Kidney epithelial cell (primary cell): ENCODE data around the gene MGME1. TPM values are rescaled to one million over a fixed set of nuclear protein-coding genes. Genes with fewer than 3 reads are reported as not detected.

ENCODE experiments used
- DNase-seq: peaks from one replicate; pipeline ENCODE4 v3.0.0-alpha.2; 2010; ENCODE audit warnings: low read depth
- H3K27me3 ChIP-seq: 2 replicates; pipeline ENCODE4 v1.6.0; 2011; ENCODE audit warnings: low read length; ENCODE audit not compliant: control insufficient read depth, insufficient read depth
- H3K36me3 ChIP-seq: 2 replicates; pipeline ENCODE4 v1.5.1; 2011; ENCODE audit warnings: low read length; ENCODE audit not compliant: control insufficient read depth, insufficient read depth
- H3K4me3 ChIP-seq: 2 replicates; pipeline ENCODE4 v1.5.1; 2011; ENCODE audit warnings: low read depth, mild to moderate bottlenecking, control low read depth, low read length
- total RNA-seq: library from RNA; depleted of rRNA; stranded (reverse); fragments of >200 nt; gene quantifications from 2 replicates; pipeline ENCODE4 v1.2.3, GENCODE V29; 2015
- TF ChIP-seq, protein P1 (sequence below): IDR thresholded peaks from 2 replicates; pipeline ENCODE4 v1.5.1; 2011; ENCODE audit warnings: mild to moderate bottlenecking, moderate library complexity, low read length, control low read depth, inconsistent platforms; ENCODE audit not compliant: insufficient read depth, poor library complexity, severe bottlenecking

The MGME1 gene
- total RNA-seq, 1 donor from 2014 or later = 15.2 TPM

DNA sequence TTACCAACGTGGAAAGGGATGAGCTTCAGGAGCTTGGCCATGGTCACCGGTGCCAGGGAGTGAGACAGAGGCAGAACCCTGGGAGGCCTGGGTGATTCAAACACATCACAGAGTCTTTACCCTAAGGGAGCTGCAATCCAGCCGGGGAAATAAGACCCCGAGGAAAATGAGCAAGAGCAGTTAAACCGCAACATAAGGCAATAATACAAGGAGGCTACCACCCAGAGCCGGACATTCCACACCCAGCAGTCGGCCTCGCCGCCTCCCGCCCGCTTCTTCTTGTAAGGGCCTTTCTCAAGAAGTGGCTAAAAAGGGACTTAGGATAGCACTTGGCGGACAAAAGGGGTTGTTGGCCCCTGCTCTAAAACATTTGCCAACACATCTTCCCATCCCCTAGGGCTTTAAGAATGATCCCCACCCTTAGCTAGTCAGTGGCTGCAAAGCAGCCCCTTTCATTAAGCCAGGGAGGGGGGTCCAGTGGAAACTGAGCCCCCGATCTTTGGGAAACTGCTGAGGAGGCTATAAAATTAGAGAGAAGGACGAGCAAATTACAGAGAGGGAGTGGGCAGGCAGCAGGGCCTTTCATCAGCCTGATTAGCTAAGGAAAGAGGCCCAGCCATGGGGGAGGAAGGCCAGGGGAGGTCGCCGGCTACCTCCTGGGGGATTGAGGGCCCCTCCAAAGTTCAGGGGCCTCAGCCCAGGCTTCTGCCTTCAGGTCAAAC, 34.5 kb upstream of the MGME1 start:
- TF ChIP-seq, protein P1, sequence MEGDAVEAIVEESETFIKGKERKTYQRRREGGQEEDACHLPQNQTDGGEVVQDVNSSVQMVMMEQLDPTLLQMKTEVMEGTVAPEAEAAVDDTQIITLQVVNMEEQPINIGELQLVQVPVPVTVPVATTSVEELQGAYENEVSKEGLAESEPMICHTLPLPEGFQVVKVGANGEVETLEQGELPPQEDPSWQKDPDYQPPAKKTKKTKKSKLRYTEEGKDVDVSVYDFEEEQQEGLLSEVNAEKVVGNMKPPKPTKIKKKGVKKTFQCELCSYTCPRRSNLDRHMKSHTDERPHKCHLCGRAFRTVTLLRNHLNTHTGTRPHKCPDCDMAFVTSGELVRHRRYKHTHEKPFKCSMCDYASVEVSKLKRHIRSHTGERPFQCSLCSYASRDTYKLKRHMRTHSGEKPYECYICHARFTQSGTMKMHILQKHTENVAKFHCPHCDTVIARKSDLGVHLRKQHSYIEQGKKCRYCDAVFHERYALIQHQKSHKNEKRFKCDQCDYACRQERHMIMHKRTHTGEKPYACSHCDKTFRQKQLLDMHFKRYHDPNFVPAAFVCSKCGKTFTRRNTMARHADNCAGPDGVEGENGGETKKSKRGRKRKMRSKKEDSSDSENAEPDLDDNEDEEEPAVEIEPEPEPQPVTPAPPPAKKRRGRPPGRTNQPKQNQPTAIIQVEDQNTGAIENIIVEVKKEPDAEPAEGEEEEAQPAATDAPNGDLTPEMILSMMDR = no peak
- Histone ChIP-seq H3K4me3 (no peak overlapping the region), H3K27me3 (no peaks in the 10 kb centered on the region), H3K36me3 (no peaks in the 10 kb centered on the region)
- no peak for DNase-seq

DNA sequence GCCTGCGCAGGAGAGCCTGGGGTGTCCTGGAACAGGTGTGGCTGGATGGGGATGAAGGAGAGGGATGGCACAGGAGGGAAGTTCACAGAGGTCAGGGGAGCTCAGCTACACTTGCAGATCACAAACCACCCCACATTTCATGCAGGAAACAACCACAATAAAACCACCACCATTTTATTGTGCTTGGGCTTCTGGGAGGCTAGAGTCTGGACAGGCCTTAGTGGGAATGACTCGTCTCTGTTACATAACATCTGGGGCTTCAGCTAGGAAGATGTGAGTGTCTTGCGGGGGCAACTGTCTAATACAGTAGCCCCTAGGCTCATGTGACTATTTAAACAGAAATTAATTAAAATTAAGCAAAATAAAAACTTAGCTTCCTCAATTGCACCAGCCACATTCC, 33.6 kb upstream of the MGME1 start:
- Histone ChIP-seq H3K27me3 (no peaks in the 10 kb centered on the region), H3K4me3 (no peak overlapping the region), H3K36me3 (no peaks in the 10 kb centered on the region)
- DNase-seq = no peak
- TF ChIP-seq, protein P1 = no peak

DNA sequence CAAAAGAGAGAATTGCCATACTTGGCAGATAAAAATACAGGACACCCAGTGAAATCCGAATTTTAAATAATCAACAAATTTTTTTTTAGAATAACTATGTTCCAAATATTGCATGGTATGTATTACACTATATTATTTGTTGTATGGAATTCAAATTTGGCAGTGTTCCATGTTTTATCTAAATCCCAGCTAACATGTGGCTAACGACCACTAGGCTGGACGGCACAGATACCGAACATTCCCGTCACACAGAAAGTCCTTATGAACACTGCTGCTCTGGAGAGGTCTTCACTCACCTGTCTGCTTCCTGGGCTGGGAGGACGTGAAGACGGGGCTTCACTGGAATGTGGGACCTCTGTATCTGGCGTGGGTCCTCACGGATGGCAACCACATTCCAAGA, 33.1 kb upstream of the MGME1 start:
- Histone ChIP-seq H3K4me3 (no peak overlapping the region), H3K36me3 (no peaks in the 10 kb centered on the region), H3K27me3 (no peaks in the 10 kb centered on the region)
- TF ChIP-seq, protein P1 = no peak
- no peak for DNase-seq

DNA sequence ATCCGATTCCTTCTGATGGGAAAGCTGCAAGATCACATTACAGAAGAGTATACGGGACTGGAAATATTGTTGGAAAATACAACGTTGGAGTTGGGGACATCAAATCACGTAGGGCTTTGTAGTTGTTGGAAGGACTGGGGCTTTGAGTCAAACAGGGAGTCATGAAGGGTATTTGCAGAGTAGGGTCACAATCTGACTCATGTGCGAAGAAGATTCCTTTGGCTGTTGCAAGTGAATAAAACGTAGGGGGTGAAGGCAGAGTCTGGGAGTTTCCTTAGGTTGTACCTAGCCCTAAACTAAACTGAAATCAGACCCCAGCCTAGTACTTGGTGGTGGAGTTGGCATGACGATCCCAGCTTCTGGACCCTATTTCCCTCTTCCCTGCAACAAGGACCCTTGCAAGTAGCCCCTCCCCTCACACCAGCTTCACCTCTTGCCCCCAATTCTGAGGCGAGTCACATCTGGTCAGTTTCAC, 32.5 kb upstream of the MGME1 start:
- no peaks in the 10 kb centered on the region for H3K27me3 ChIP-seq
- no peak for DNase-seq
- no peaks in the 10 kb centered on the region for H3K36me3 ChIP-seq
- TF ChIP-seq, protein P1 = no peak
- no peak overlapping the region for H3K4me3 ChIP-seq

DNA sequence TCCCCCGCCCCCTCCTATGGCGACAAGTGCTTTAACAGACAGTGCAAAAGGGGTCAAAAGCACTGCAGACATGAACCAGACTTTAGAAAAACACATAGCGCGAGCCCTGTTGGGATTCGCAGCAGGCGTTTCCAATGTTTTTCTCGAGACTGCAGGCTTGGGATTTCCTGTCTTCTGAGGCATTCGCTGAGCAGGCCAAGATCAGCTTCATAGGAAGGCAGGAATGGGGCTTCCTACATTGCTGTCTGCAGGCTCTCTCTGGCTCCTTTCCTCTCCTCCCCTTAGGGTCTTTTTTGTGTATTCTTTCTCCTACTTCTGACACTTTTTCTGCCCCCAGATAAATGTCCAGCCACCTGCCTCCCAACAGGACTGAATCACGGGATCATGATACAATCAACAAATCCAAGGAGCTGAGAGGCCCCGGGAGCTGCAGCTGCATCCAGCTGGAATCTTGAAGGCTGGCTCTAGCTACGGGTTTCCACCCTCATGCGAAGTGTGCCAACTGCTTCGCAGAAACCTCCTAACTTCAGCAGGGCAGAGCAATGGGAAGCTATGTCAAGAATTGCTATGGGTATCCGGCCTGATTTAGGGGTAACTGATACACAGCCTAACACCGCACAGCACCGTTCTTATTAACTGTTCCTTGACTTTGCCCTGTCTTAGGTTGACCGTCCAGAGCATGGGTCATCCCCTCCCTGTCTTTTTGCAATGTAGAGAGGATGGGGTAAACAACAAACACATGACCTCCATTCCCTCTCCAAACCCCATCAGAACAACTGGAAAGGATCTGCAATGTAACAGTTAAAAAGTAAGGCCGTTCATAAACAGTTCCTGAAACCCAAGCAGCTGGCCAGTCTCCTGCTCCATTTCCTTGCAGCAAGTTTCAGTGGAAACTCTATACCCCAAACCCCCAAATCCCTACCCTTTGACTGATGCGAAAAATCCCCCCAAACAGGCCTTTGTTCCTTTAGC, 31.8 kb upstream of the MGME1 start:
- DNase-seq = no peak

More for the DNA sequence above, 31.8 kb upstream of the MGME1 start:
- no peaks in the 10 kb centered on the region for H3K36me3 ChIP-seq
- H3K4me3 ChIP-seq = no peak overlapping the region
- TF ChIP-seq, protein P1 = no peak
- H3K27me3 ChIP-seq = no peaks in the 10 kb centered on the region
